K562 (cell line): Measurements from ENCODE around the gene USP26.

ENCODE experiments used
- ARID3A ChIP-seq: IDR thresholded peaks from 2 replicates; pipeline ENCODE4 v1.6.1; 2012; ENCODE audit warnings: low read depth, low read length, improper control_type of control experiment, borderline replicate concordance
- ATF1 ChIP-seq, 2 experiments: fragments of 450-650 bp in 1 of 2; IDR thresholded peaks; 2 replicates each; pipeline ENCODE4 v1.6.1; 2016; ENCODE audit warnings: missing compliant biosample characterization in 1 of 2, missing genetic modification characterization in 1 of 2
- CTCF ChIP-seq, 3 experiments: IDR thresholded peaks in 2 of 3; conservative IDR thresholded peaks in 1 of 3; 2 replicates each; pipeline ENCODE4 v1.5.1; 2011 to 2012; ENCODE audit warnings: low read length in 3 of 3, mild to moderate bottlenecking in 3 of 3, control low read depth in 2 of 3, improper control_type of control experiment in 1 of 3, inconsistent platforms in 1 of 3, low read depth in 1 of 3, mixed read lengths in 1 of 3, moderate library complexity in 1 of 3; ENCODE audit not compliant: insufficient read depth in 2 of 3
- DNMT1 ChIP-seq: fragments of 450-650 bp; IDR thresholded peaks from 2 replicates; pipeline ENCODE4 v1.6.1; 2016; ENCODE audit warnings: antibody characterized with exemption, mild to moderate bottlenecking
- E2F4 ChIP-seq: sonication (generic); formaldehyde crosslinking; IDR thresholded peaks from 2 replicates; pipeline ENCODE4 v1.8.0; 2022; ENCODE audit warnings: mild to moderate bottlenecking, low read depth, missing genetic modification reagents
- FOS ChIP-seq: IDR thresholded peaks from 3 replicates; pipeline ENCODE4 v1.6.1; 2011; ENCODE audit not compliant: insufficient read length; ENCODE audit errors: extremely low read depth
- POLR2A ChIP-seq: fragments of 450-650 bp; conservative IDR thresholded peaks from 2 replicates; pipeline ENCODE4 v1.6.1; 2016
- POLR2AphosphoS5 ChIP-seq: IDR thresholded peaks from 2 replicates; pipeline ENCODE4 v1.6.1; 2011; ENCODE audit warnings: mild to moderate bottlenecking, low read depth, low read length, moderate library complexity; ENCODE audit not compliant: control insufficient read depth, insufficient read depth
- TAF1 ChIP-seq: IDR thresholded peaks from 2 replicates; pipeline ENCODE4 v1.6.1; 2011; ENCODE audit warnings: mild to moderate bottlenecking, low read length, moderate library complexity; ENCODE audit not compliant: insufficient read depth, control insufficient read depth, severe bottlenecking; ENCODE audit errors: extremely low read depth
- TCF7L2 ChIP-seq: fragments of 150-350 bp; IDR thresholded peaks from 2 replicates; pipeline ENCODE4 v1.6.1; 2016; ENCODE audit warnings: low read depth, mild to moderate bottlenecking, low read length, moderate library complexity
- TRIM28 ChIP-seq: fragments of 450-650 bp; IDR thresholded peaks from 2 replicates; pipeline ENCODE4 v1.6.1; 2017
- ZNF274 ChIP-seq: IDR thresholded peaks from 2 replicates; pipeline ENCODE4 v1.6.1; 2011; ENCODE audit warnings: low read depth, mild to moderate bottlenecking, low read length, moderate library complexity, borderline replicate concordance
- ZNF518B ChIP-seq: fragments of 250-450 bp; sonication (Bioruptor Pico); IDR thresholded peaks from 2 replicates; pipeline ENCODE4 v1.5.0; 2021; ENCODE audit warnings: mild to moderate bottlenecking, moderate library complexity
- ZNF699 ChIP-seq: fragments of 250-450 bp; sonication (Bioruptor Pico); IDR thresholded peaks from 2 replicates; pipeline ENCODE4 v1.8.0; 2021; ENCODE audit warnings: mild to moderate bottlenecking, moderate library complexity; ENCODE audit not compliant: insufficient replicate concordance

GRCh38 chrX:133005616-133006015, 91.3 kb downstream of the USP26 start:
- TF ChIP-seq TAF1 = no peak
- no peak for TF ChIP-seq ZNF518B (CRISPR knock-in tag)
- no peak for TF ChIP-seq ZNF699 (CRISPR knock-in tag)
- TF ChIP-seq CTCF (IDR thresholded peaks at IDR 0.05 in 2 of 3, conservative IDR thresholded peaks at IDR 0.05 in 1 of 3; ENCODE audit: insufficient read depth in 2 of 3, low read depth in 1 of 3, low read length in 3 of 3) = no peak
- no peak for TF ChIP-seq POLR2A
- TF ChIP-seq DNMT1 = no peak
- no peak for TF ChIP-seq E2F4 (CRISPR knock-in tag)
- no peak for TF ChIP-seq ARID3A
- no peak for TF ChIP-seq POLR2AphosphoS5
- no peak for TF ChIP-seq ZNF274
- no peak for TF ChIP-seq TCF7L2
- TF ChIP-seq ATF1 (CRISPR knock-in tag; IDR thresholded peaks at IDR 0.05) = no peak
- no peak for TF ChIP-seq ATF1 (tag; IDR thresholded peaks at IDR 0.05)
- no peak for TF ChIP-seq TRIM28
- TF ChIP-seq FOS = no peak
